ENCODE measurements around the gene ATP5F1D.

Gene ATP5F1D

GRCh38 chr19:1210227-1210538 is 31.4 kb upstream of the ATP5F1D start:
- H3K4me3 ChIP-seq (ENCODE audit: low read depth, low read length), result no peak overlapping the region
- TF ChIP-seq, protein P1, sequence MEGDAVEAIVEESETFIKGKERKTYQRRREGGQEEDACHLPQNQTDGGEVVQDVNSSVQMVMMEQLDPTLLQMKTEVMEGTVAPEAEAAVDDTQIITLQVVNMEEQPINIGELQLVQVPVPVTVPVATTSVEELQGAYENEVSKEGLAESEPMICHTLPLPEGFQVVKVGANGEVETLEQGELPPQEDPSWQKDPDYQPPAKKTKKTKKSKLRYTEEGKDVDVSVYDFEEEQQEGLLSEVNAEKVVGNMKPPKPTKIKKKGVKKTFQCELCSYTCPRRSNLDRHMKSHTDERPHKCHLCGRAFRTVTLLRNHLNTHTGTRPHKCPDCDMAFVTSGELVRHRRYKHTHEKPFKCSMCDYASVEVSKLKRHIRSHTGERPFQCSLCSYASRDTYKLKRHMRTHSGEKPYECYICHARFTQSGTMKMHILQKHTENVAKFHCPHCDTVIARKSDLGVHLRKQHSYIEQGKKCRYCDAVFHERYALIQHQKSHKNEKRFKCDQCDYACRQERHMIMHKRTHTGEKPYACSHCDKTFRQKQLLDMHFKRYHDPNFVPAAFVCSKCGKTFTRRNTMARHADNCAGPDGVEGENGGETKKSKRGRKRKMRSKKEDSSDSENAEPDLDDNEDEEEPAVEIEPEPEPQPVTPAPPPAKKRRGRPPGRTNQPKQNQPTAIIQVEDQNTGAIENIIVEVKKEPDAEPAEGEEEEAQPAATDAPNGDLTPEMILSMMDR (conservative IDR thresholded peaks at IDR 0.05; ENCODE audit: low read depth, low read length), result no peak
- no peak for DNase-seq (ENCODE audit: low read depth)

DNA sequence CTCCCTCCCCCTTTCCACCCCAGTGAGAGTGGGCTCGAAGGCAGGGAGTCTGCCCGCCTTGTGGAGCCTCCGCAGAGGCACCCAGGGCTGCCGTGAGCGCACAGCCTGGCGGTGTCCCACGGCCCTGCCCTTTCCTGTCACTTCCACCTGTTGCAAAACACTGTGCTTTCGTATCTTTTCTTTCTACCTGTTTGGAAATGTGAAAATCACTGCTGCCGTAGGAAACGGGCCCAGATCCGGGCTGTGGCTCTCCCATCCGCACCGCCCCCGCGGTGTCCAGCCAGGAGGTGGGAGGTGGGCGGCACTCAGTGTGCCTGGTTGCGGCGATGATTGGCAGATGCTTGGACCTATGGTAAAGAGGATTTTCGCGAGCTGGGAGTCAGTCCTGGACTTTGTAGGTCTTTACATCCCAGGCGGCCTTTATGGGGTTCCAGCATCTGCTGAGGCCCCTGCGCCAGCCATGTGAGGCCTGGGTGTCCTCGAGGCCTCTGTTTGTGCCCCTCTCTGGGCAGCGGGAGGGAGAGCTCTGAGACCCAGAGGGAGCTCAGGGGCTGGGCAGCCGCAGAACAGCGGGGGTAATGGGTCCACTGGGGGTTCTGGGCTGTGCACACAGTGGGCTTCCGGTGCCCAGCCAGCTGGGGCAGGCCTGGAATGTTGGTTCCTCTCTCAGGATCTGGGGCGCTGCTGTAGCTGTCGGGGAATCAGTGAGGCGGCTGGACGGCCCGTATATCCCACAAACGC is 29.9 kb upstream of the ATP5F1D start:
- DNase-seq (ENCODE audit: low read depth), result no peak
- TF ChIP-seq, protein P1 (conservative IDR thresholded peaks at IDR 0.05; ENCODE audit: low read depth, low read length), result no peak
- H3K4me3 ChIP-seq (ENCODE audit: low read depth, low read length), result no peak overlapping the region

DNA sequence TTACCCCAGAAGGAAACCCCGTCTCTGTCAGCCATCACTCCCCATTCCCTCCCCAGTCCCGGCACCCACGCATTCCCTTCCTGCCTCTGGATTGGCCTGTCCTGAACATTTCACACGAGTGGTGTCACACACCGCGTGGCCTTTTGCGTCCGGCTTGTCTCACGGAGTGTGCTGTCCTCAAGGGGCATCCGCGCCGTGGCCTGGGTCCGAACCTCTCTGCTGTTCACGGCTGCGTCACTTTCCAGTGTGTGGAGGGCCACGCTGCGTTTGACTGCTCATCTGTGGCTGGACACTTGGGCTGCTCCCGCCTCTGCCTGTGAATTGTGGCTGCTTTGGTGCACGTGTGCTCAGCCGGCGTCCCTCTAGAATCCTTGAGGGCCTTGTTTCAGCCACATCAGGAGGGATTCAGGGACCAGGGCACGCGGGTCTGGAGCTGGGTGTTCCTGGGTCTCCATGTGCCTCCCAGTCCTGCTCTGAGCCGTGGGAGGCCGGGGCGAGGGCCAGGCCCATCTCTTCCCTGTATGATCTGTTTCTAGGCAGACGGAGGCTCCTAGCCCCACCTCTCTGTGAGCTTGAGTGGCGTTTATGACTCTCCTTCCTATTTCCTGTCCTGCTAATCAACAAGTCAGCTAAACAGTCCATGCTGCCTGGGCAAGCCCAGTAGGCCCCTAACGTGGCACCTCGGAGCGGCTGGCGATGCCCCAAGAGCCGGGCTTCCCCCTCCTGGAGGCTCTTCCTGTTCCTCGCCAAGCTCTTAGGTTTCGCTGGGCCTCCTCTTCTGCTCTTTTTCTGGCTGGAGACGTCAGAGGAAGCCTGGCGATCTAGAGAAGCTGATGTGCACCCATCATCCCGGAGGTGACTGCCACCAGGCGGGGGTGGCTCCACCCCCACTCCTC is 27.9 kb upstream of the ATP5F1D start:
- H3K4me3 ChIP-seq (ENCODE audit: low read depth, low read length), result no peak overlapping the region
- DNase-seq (ENCODE audit: low read depth), result peak; percentile 71
- TF ChIP-seq, protein P1 (conservative IDR thresholded peaks at IDR 0.05; ENCODE audit: low read depth, low read length), result no peak

GRCh38 chr19:1214299-1214861 is 27.2 kb upstream of the ATP5F1D start:
- TF ChIP-seq, protein P1 (conservative IDR thresholded peaks at IDR 0.05; ENCODE audit: low read depth, low read length), result no peak
- DNase-seq (ENCODE audit: low read depth), result no peak
- no peak overlapping the region for H3K4me3 ChIP-seq (ENCODE audit: low read depth, low read length)

DNA sequence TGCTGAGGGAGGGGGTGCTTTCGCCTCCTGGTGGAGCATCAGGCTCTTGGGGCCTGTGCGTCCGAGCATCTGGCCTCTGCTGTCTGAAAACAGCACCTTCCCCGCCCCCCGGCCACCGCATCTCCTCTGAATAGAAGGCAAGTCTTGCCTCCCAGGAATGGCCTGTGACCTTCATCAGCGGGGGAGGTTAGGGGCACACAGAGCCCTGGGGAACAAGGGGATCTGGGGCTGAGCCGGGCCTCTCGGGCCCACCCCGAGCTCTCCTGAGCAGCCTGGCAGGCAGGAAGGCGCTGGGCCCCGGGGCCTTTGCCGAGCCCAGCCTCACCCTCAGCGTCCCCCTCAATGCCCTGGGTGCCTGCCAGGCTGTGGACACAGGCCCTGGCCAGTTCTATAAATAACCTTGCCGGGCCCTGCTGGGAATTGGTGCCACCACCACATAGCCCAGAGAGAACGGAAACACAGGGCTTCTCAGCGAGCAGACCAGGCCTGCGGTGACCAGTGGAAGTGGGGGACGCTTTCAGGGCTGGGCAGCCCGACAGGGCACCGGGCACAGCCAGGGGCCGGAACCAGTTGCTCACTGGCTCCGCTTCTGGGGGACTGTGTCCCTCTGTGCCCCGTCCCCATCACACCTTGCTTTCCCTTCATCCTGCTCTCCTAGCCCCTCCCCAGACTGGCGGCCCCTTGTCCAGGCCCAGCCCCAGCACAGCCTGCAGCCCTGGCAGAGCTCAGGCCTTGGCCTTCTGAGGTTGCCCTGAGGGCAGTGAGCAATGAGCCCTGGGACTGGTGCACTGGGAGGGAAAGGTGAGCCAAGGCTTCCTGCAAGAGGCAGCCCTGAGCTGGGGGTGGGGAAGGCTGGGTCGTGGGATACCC is 26.5 kb upstream of the ATP5F1D start:
- no peak overlapping the region for H3K4me3 ChIP-seq (ENCODE audit: low read depth, low read length)
- TF ChIP-seq, protein P1 (conservative IDR thresholded peaks at IDR 0.05; ENCODE audit: low read depth, low read length), result peak; percentile 3
- DNase-seq (ENCODE audit: low read depth), result no peak

DNA sequence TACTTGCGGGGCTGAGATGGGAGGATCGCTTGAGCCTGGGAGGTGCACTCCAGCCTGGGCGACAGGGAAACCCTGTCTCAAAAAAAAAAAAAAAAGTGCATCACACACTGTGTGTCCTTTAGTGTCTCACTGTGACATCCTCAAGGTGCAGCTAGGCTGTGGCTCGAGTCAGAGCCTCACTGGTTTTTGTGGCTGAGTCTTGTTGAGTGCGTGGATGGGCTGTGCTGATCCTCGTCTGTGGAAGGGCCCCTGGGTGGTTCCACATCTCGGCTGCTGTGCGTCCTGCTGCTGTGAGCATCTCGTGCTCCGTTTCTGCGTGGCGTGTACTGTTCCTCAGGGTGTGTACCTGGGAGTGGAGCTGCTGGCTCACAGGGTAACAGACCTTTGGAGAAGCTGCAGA is 24.8 kb upstream of the ATP5F1D start:
- no peak overlapping the region for H3K4me3 ChIP-seq (ENCODE audit: low read depth, low read length)
- DNase-seq (ENCODE audit: low read depth), result no peak
- TF ChIP-seq, protein P1 (conservative IDR thresholded peaks at IDR 0.05; ENCODE audit: low read depth, low read length), result no peak
